ENCODE results near the gene SLC25A27.

DNA sequence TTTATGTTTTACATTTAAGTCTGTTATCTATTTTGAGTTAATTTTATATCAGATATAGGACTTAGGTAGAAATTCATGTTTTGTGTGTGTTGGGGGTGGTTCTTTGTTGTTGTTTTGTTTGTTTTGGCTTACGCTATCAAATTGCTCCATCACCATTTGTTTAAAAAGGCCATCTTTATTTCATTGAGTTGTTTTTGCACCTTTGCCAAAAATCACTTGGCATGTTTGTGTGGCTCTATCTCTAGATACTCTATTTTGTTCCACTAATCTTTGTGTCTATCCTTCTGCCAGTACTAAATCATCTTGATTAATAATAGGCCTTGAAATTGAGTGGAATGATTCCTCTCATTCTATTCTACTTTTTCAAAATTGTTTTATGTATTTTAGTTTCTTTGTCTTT, 7.5 kb upstream of the SLC25A27 start:
- TF ChIP-seq ZNF350 (tag by site-specific recombination; IDR thresholded peaks at IDR 0.05) (no peak), ZNF76 (tag by site-specific recombination; IDR thresholded peaks at IDR 0.05; ENCODE audit: borderline replicate concordance, low read depth) (no peak), ZNF768 (tag by site-specific recombination; IDR thresholded peaks at IDR 0.05) (no peak), ZNF138 (tag by site-specific recombination; IDR thresholded peaks at IDR 0.05; ENCODE audit: borderline replicate concordance) (no peak), ZNF239 (tag by site-specific recombination; IDR thresholded peaks at IDR 0.05) (no peak)
- TF ChIP-seq, protein P1, sequence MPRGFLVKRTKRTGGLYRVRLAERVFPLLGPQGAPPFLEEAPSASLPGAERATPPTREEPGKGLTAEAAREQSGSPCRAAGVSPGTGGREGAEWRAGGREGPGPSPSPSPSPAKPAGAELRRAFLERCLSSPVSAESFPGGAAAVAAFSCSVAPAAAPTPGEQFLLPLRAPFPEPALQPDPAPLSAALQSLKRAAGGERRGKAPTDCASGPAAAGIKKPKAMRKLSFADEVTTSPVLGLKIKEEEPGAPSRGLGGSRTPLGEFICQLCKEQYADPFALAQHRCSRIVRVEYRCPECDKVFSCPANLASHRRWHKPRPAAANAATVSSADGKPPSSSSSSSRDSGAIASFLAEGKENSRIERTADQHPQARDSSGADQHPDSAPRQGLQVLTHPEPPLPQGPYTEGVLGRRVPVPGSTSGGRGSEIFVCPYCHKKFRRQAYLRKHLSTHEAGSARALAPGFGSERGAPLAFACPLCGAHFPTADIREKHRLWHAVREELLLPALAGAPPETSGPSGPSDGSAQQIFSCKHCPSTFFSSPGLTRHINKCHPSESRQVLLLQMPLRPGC (tag by site-specific recombination; IDR thresholded peaks at IDR 0.05): no peak
